Activated naive CD8-positive, alpha-beta T cell (primary cell): ENCODE data around the gene SFT2D1.
"Not testable (repeated sequence)": the region's sequence is repeated elsewhere in the genome, so short reads cannot be mapped to it uniquely, and the experiment has no call there.

ENCODE experiments used
- H3K27ac Mint-ChIP-seq: one replicate; pipeline ENCODE4 v1.8.0; 2021; ENCODE audit warnings: mixed read lengths
- H3K27me3 Mint-ChIP-seq: one replicate; pipeline ENCODE4 v1.8.0; 2021; ENCODE audit warnings: mixed read lengths
- H3K36me3 Mint-ChIP-seq: one replicate; pipeline ENCODE4 v1.8.0; 2021; ENCODE audit warnings: mixed read lengths
- H3K4me1 Mint-ChIP-seq: one replicate; pipeline ENCODE4 v1.8.0; 2021; ENCODE audit warnings: low read depth, mixed read lengths
- H3K4me3 Mint-ChIP-seq: one replicate; pipeline ENCODE4 v1.8.0; 2021; ENCODE audit warnings: mild to moderate bottlenecking, mixed read lengths
- H3K9me3 Mint-ChIP-seq: one replicate; pipeline ENCODE4 v1.8.0; 2021; ENCODE audit warnings: low read depth, mixed read lengths

The SFT2D1 gene

GRCh38 chr6:166342349-166343149 lies at the start of gene SFT2D1:
Gene SFT2D1, minus strand, starts transcription at chr6:166342545. Its CDS starts 64 bp downstream, at chr6:166342481.
- Mint-ChIP-seq H3K4me1 (peaks cover 12% of the 10 kb centered on the region), H3K27me3 (no peaks in the 10 kb centered on the region), H3K27ac (peak within 1 kb of the TSS; percentile 94), H3K9me3 (no peaks in the 10 kb centered on the region), H3K4me3 (peak within 1 kb of the TSS; percentile 94), H3K36me3 (peaks cover 1% of the 10 kb centered on the region)

- H3K27ac Mint-ChIP-seq: no peak overlapping the region
- H3K4me3 Mint-ChIP-seq: no peak overlapping the region
- H3K4me1 Mint-ChIP-seq: peaks cover 3% of the 10 kb centered on the region
- H3K9me3 Mint-ChIP-seq: no peaks in the 10 kb centered on the region
- H3K27me3 Mint-ChIP-seq: no peaks in the 10 kb centered on the region
- H3K36me3 Mint-ChIP-seq: no peaks in the 10 kb centered on the region
These were observed 46.8 kb upstream of the SFT2D1 start for GRCh38 chr6:166389119-166389518.

- Mint-ChIP-seq H3K36me3 (no peaks in the 10 kb centered on the region), H3K4me1 (peaks cover 7% of the 10 kb centered on the region), H3K9me3 (no peaks in the 10 kb centered on the region), H3K27me3 (no peaks in the 10 kb centered on the region), H3K27ac (no peak overlapping the region), H3K4me3 (no peak overlapping the region)
These were observed 46.1 kb upstream of the SFT2D1 start for GRCh38 chr6:166388290-166389004.

- Mint-ChIP-seq H3K4me1 (peaks cover 7% of the 10 kb centered on the region), H3K9me3 (no peaks in the 10 kb centered on the region), H3K27me3 (no peaks in the 10 kb centered on the region), H3K36me3 (no peaks in the 10 kb centered on the region), H3K4me3 (no peak overlapping the region), H3K27ac (no peak overlapping the region)
These were observed 45.4 kb upstream of the SFT2D1 start for GRCh38 chr6:166387642-166388289.

- H3K27me3 Mint-ChIP-seq, H3K36me3 Mint-ChIP-seq, H3K4me1 Mint-ChIP-seq, H3K4me3 Mint-ChIP-seq, H3K9me3 Mint-ChIP-seq, H3K27ac Mint-ChIP-seq: not testable (repeated sequence)
These were observed 44.8 kb upstream of the SFT2D1 start for GRCh38 chr6:166387098-166387497.

- Mint-ChIP-seq H3K4me3 (no peak overlapping the region), H3K27me3 (no peaks in the 10 kb centered on the region), H3K36me3 (no peaks in the 10 kb centered on the region), H3K4me1 (peaks cover 13% of the 10 kb centered on the region), H3K9me3 (no peaks in the 10 kb centered on the region), H3K27ac (no peak overlapping the region)
These were observed 43.8 kb upstream of the SFT2D1 start for GRCh38 chr6:166386111-166386510.

- not testable (repeated sequence) for H3K36me3 Mint-ChIP-seq, H3K27me3 Mint-ChIP-seq, H3K9me3 Mint-ChIP-seq
- Mint-ChIP-seq H3K4me1 (peaks cover 16% of the 10 kb centered on the region), H3K27ac (peak overlapping the region; percentile 61), H3K4me3 (peak overlapping the region; percentile 91)
These were observed 41.5 kb upstream of the SFT2D1 start for GRCh38 chr6:166383802-166384363.

GRCh38 chr6:166382933-166383801 lies 40.8 kb upstream of the SFT2D1 start, which contains the start of gene MPC1:
Gene MPC1, minus strand, starts transcription at chr6:166382940. Its CDS starts 64 bp downstream, at chr6:166382876.
- no peaks in the 10 kb centered on the region for H3K9me3 Mint-ChIP-seq

GRCh38 chr6:166382500-166382932 lies 40.2 kb upstream of the SFT2D1 start:
- Mint-ChIP-seq H3K36me3 (no peaks in the 10 kb centered on the region), H3K27me3 (no peaks in the 10 kb centered on the region), H3K9me3 (no peaks in the 10 kb centered on the region), H3K4me3 (peak overlapping the region; percentile 93), H3K27ac (no peak overlapping the region), H3K4me1 (peaks cover 16% of the 10 kb centered on the region)

More at GRCh38 chr6:166382933-166383801, 40.8 kb upstream of the SFT2D1 start, which contains the start of gene MPC1:
- Mint-ChIP-seq H3K36me3 (no peaks in the 10 kb centered on the region), H3K27ac (peak within 1 kb of the TSS; percentile 61), H3K4me3 (peak within 1 kb of the TSS; percentile 93), H3K4me1 (peaks cover 16% of the 10 kb centered on the region), H3K27me3 (no peaks in the 10 kb centered on the region)

GRCh38 chr6:166381733-166382499 lies 39.6 kb upstream of the SFT2D1 start:
- H3K4me1 Mint-ChIP-seq: peaks cover 16% of the 10 kb centered on the region
- no peaks in the 10 kb centered on the region for H3K9me3 Mint-ChIP-seq
- peak overlapping the region; percentile 93 for H3K4me3 Mint-ChIP-seq
- peak overlapping the region; percentile 58 for H3K27ac Mint-ChIP-seq
- no peaks in the 10 kb centered on the region for H3K27me3 Mint-ChIP-seq
- H3K36me3 Mint-ChIP-seq: no peaks in the 10 kb centered on the region

GRCh38 chr6:166381381-166381732 lies 39.0 kb upstream of the SFT2D1 start:
- no peaks in the 10 kb centered on the region for H3K9me3 Mint-ChIP-seq
- peak overlapping the region; percentile 93 for H3K4me3 Mint-ChIP-seq
- H3K27ac Mint-ChIP-seq: peak overlapping the region; percentile 58
- H3K4me1 Mint-ChIP-seq: peaks cover 16% of the 10 kb centered on the region
- H3K36me3 Mint-ChIP-seq: no peaks in the 10 kb centered on the region
- H3K27me3 Mint-ChIP-seq: no peaks in the 10 kb centered on the region

GRCh38 chr6:166379800-166380199 lies 37.5 kb upstream of the SFT2D1 start:
- Mint-ChIP-seq H3K4me1 (peaks cover 16% of the 10 kb centered on the region), H3K27me3 (no peaks in the 10 kb centered on the region), H3K27ac (no peak overlapping the region), H3K9me3 (no peaks in the 10 kb centered on the region), H3K4me3 (no peak overlapping the region), H3K36me3 (no peaks in the 10 kb centered on the region)

- Mint-ChIP-seq H3K4me1 (peaks cover 14% of the 10 kb centered on the region), H3K36me3 (peaks cover 2% of the 10 kb centered on the region), H3K9me3 (no peaks in the 10 kb centered on the region), H3K27ac (no peak overlapping the region), H3K4me3 (no peak overlapping the region), H3K27me3 (no peaks in the 10 kb centered on the region)
These were observed 36.8 kb upstream of the SFT2D1 start for GRCh38 chr6:166379103-166379586.
